Liver (tissue), 9 donors: Measurements from ENCODE around the gene HYCC2. TPM values are rescaled to one million over a fixed set of nuclear protein-coding genes. Genes with fewer than 3 reads are reported as not detected.

Source experiments
- DNase-seq: peaks from one replicate; pipeline ENCODE4 v3.0.0-alpha.2; 2017; ENCODE audit warnings: low spot score
- H3K27ac ChIP-seq, 2 donors: one replicate each; pipeline ENCODE4 v1.7.0; 2013; ENCODE audit warnings: inconsistent platforms in 2 of 2, low read length in 2 of 2, control low read depth in 1 of 2, low read depth in 1 of 2, mild to moderate bottlenecking in 1 of 2
- H3K27me3 ChIP-seq, 4 donors: one replicate each; pipeline versions ENCODE4 v1.6.1 to v1.7.0; 2013; ENCODE audit warnings: low read length in 3 of 4, inconsistent platforms in 1 of 4, mild to moderate bottlenecking in 1 of 4, moderate library complexity in 1 of 4; ENCODE audit not compliant: control insufficient read depth in 4 of 4, insufficient read depth in 4 of 4
- H3K36me3 ChIP-seq, 4 donors: one replicate each; pipeline versions ENCODE4 v1.6.1 to v1.7.0; 2013; ENCODE audit warnings: low read length in 3 of 4, mild to moderate bottlenecking in 3 of 4, low read depth in 1 of 4, moderate library complexity in 1 of 4; ENCODE audit not compliant: control insufficient read depth in 4 of 4, insufficient read depth in 3 of 4
- H3K4me1 ChIP-seq, 4 donors: one replicate each; pipeline versions ENCODE4 v1.6.1 to v1.7.0; 2013; ENCODE audit warnings: low read length in 3 of 4, mild to moderate bottlenecking in 3 of 4, moderate library complexity in 1 of 4; ENCODE audit not compliant: control insufficient read depth in 4 of 4, insufficient read depth in 4 of 4
- H3K4me3 ChIP-seq, 3 donors: one replicate each; pipeline versions ENCODE4 v1.6.1 to v1.7.0; 2013; ENCODE audit warnings: low read length in 3 of 3, control low read depth in 1 of 3, low read depth in 1 of 3, mild to moderate bottlenecking in 1 of 3
- H3K9ac ChIP-seq, 2 donors: one replicate each; pipeline ENCODE4 v1.7.0; 2013; ENCODE audit warnings: low read length in 2 of 2, mild to moderate bottlenecking in 2 of 2, moderate library complexity in 2 of 2, control low read depth in 1 of 2, low read depth in 1 of 2
- H3K9me3 ChIP-seq, 4 donors: one replicate each; pipeline versions ENCODE4 v1.6.1 to v1.7.0; 2013; ENCODE audit warnings: low read length in 3 of 4; ENCODE audit not compliant: control insufficient read depth in 4 of 4
- EGR1 ChIP-seq, 2 donors: IDR thresholded peaks; 2 replicates each; pipeline ENCODE4 v1.6.1; 2016 to 2018; ENCODE audit warnings: antibody characterized with exemption in 2 of 2, low read depth in 2 of 2
- FOXA1 ChIP-seq: IDR thresholded peaks from 2 replicates; pipeline ENCODE4 v1.6.1; 2016; ENCODE audit warnings: antibody characterized with exemption
- FOXA2 ChIP-seq: IDR thresholded peaks from 2 replicates; pipeline ENCODE4 v1.6.1; 2016; ENCODE audit warnings: antibody characterized with exemption
- GABPA ChIP-seq, 2 donors: IDR thresholded peaks in 1 of 2; conservative IDR thresholded peaks in 1 of 2; 2 replicates each; pipeline ENCODE4 v1.6.1; 2016; ENCODE audit warnings: antibody characterized with exemption in 2 of 2, mild to moderate bottlenecking in 1 of 2, moderate library complexity in 1 of 2
- HNF4A ChIP-seq, 2 donors: conservative IDR thresholded peaks; 2 replicates each; pipeline ENCODE4 v1.6.1; 2016; ENCODE audit warnings: antibody characterized with exemption in 2 of 2, mild to moderate bottlenecking in 2 of 2
- HNF4G ChIP-seq: IDR thresholded peaks from 2 replicates; pipeline ENCODE4 v1.6.1; 2016; ENCODE audit warnings: antibody characterized with exemption
- JUND ChIP-seq, 2 donors: IDR thresholded peaks; 2 replicates each; pipeline ENCODE4 v1.6.1; 2016; ENCODE audit warnings: antibody characterized with exemption in 2 of 2
- NR2F2 ChIP-seq: IDR thresholded peaks from 2 replicates; pipeline ENCODE4 v1.6.1; 2016; ENCODE audit warnings: antibody characterized with exemption
- RAD21 ChIP-seq, 2 donors: IDR thresholded peaks; 2 replicates each; pipeline ENCODE4 v1.6.1; 2016; ENCODE audit warnings: antibody characterized with exemption in 2 of 2, mild to moderate bottlenecking in 2 of 2
- RXRA ChIP-seq, 2 donors: IDR thresholded peaks; 2 replicates each; pipeline ENCODE4 v1.6.1; 2017 to 2018; ENCODE audit warnings: antibody characterized with exemption in 2 of 2, mild to moderate bottlenecking in 1 of 2
- SP1 ChIP-seq: IDR thresholded peaks from 2 replicates; pipeline ENCODE4 v1.6.1; 2018; ENCODE audit warnings: antibody characterized with exemption, mild to moderate bottlenecking
- TAF1 ChIP-seq: conservative IDR thresholded peaks from 2 replicates; pipeline ENCODE4 v1.6.1; 2016; ENCODE audit warnings: antibody characterized with exemption, mild to moderate bottlenecking
- YY1 ChIP-seq: IDR thresholded peaks from 2 replicates; pipeline ENCODE4 v1.6.1; 2016; ENCODE audit warnings: antibody characterized with exemption, mild to moderate bottlenecking
- WGBS: extraction: QIAGEN DNeasy Blood & Tissue Kit; methylation state at CpG from one replicate; pipeline ENCODE4 v1.1.7; 2013; 5-methylcytosine and 5-hydroxymethylcytosine counted together
- polyA plus RNA-seq, 2 donors: library from polyadenylated mRNA; stranded (reverse) in 1 of 2; unstranded in 1 of 2; fragments of 200-250 nt in 1 of 2; fragments of >200 nt in 1 of 2; fragmentation: Nextera tagmentation in 1 of 2; extraction: Ambion mirVana in 1 of 2; gene quantifications; one replicate each; pipeline versions ENCODE4 v1.2.1 to v1.2.3, GENCODE V29; 2013 to 2015
- total RNA-seq, 2 donors: library from RNA; depleted of rRNA; stranded (reverse); fragments of >200 nt; gene quantifications; one replicate each; pipeline ENCODE4 v1.2.3, GENCODE V29; 2014
- TF ChIP-seq, protein P1 (sequence below): IDR thresholded peaks from 2 replicates; pipeline ENCODE4 v1.6.1; 2016; ENCODE audit warnings: antibody characterized with exemption
- TF ChIP-seq, protein P2 (sequence below): IDR thresholded peaks from 2 replicates; pipeline ENCODE4 v1.6.1; 2016; ENCODE audit warnings: antibody characterized with exemption
- TF ChIP-seq, protein P3 (sequence below): fragments of 150-350 bp; IDR thresholded peaks from 2 replicates; pipeline ENCODE4 v1.5.1; 2017; ENCODE audit warnings: improper control_type of control experiment, low read depth, low read length; ENCODE audit not compliant: missing input control
- TF ChIP-seq, protein P4 (sequence below): IDR thresholded peaks from 2 replicates; pipeline ENCODE4 v1.6.1; 2016; ENCODE audit warnings: antibody characterized with exemption
- TF ChIP-seq, protein P5 (sequence below): IDR thresholded peaks from 2 replicates; pipeline ENCODE4 v1.6.1; 2016; ENCODE audit warnings: antibody characterized with exemption, mild to moderate bottlenecking
- donor health status: healthy.
- donor health status: healthy.
- donor health status: healthy.
- donor health status: healthy.
- donor health status: healthy.

Gene HYCC2
- total and polyA plus RNA-seq, 4 donors = 1.5 to 15.4 (median 5.8) TPM

DNA sequence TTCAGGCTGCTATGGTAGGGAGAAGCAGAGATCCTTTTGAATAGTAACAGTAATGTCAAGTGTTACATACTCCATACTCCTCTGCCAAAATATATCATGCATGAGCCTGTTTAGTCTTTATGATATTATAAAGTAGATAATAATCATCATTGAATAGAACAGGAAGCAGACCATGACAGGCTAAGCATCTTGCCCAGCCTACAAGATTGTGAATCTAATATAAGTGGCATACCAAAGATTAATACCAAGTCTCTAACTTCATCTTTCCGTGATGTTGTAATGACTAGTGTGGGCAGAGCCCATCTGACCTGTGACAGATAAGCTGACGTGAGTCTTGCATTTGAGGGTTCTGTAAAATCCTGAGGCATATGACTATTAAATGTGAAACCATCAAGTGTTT is 13.4 kb upstream of the HYCC2 start:
- WGBS = 86% methylated on average over 2 of the region's 2 CpGs
- H3K36me3 ChIP-seq = peaks cover 4 to 26% (median 9%) of the 10 kb centered on the region in 4 donors
- TF ChIP-seq HNF4A (conservative IDR thresholded peaks at IDR 0.05) (no peak), HNF4G (no peak), EGR1 (IDR thresholded peaks at IDR 0.05; ENCODE audit: low read depth in 2 of 2) (no peak), JUND (IDR thresholded peaks at IDR 0.05) (no peak)
- TF ChIP-seq, protein P1, sequence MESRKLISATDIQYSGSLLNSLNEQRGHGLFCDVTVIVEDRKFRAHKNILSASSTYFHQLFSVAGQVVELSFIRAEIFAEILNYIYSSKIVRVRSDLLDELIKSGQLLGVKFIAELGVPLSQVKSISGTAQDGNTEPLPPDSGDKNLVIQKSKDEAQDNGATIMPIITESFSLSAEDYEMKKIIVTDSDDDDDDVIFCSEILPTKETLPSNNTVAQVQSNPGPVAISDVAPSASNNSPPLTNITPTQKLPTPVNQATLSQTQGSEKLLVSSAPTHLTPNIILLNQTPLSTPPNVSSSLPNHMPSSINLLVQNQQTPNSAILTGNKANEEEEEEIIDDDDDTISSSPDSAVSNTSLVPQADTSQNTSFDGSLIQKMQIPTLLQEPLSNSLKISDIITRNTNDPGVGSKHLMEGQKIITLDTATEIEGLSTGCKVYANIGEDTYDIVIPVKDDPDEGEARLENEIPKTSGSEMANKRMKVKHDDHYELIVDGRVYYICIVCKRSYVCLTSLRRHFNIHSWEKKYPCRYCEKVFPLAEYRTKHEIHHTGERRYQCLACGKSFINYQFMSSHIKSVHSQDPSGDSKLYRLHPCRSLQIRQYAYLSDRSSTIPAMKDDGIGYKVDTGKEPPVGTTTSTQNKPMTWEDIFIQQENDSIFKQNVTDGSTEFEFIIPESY = no peak
- TF ChIP-seq, protein P2, sequence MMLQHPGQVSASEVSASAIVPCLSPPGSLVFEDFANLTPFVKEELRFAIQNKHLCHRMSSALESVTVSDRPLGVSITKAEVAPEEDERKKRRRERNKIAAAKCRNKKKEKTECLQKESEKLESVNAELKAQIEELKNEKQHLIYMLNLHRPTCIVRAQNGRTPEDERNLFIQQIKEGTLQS = no peak
- TF ChIP-seq, protein P3, sequence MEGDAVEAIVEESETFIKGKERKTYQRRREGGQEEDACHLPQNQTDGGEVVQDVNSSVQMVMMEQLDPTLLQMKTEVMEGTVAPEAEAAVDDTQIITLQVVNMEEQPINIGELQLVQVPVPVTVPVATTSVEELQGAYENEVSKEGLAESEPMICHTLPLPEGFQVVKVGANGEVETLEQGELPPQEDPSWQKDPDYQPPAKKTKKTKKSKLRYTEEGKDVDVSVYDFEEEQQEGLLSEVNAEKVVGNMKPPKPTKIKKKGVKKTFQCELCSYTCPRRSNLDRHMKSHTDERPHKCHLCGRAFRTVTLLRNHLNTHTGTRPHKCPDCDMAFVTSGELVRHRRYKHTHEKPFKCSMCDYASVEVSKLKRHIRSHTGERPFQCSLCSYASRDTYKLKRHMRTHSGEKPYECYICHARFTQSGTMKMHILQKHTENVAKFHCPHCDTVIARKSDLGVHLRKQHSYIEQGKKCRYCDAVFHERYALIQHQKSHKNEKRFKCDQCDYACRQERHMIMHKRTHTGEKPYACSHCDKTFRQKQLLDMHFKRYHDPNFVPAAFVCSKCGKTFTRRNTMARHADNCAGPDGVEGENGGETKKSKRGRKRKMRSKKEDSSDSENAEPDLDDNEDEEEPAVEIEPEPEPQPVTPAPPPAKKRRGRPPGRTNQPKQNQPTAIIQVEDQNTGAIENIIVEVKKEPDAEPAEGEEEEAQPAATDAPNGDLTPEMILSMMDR = no peak
- H3K4me1 ChIP-seq = peaks cover 0 to 2% (median 0%) of the 10 kb centered on the region in 4 donors
- no peaks in the 10 kb centered on the region for H3K27me3 ChIP-seq
- H3K27ac ChIP-seq = no peak overlapping the region
- no peak for DNase-seq
- no peak overlapping the region for H3K4me3 ChIP-seq
- H3K9me3 ChIP-seq = no peaks in the 10 kb centered on the region
- no peak overlapping the region for H3K9ac ChIP-seq

DNA sequence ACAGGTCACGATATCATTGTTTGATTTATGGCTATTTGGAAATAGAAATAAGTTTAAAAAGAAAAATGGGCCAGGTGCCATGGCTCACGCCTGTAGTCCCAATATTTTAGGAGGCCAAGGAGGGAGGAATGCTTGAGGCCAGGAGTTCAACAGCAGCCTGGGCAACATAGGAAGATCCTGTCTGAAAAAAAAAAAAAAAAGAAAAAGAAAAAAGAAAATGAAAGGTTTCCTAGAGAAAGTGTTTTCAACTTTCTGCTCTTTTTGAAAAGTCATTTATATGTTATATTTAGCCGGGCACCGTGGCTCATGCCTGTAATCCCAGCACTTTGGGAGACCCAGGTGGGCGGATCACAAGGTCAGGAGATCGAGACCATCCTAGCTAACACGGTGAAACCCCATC is 3.5 kb upstream of the HYCC2 start:
- no peaks in the 10 kb centered on the region for H3K9me3 ChIP-seq
- TF ChIP-seq GABPA (IDR thresholded peaks at IDR 0.05 in 1 of 2, conservative IDR thresholded peaks at IDR 0.05 in 1 of 2) = no peak
- TF ChIP-seq JUND (IDR thresholded peaks at IDR 0.05) = no peak
- no peak for TF ChIP-seq EGR1 (IDR thresholded peaks at IDR 0.05; ENCODE audit: low read depth in 2 of 2)
- TF ChIP-seq, protein P2 = no peak
- no peak for TF ChIP-seq FOXA1
- TF ChIP-seq HNF4A (conservative IDR thresholded peaks at IDR 0.05) = no peak
- no peak for TF ChIP-seq FOXA2
- no peak for TF ChIP-seq YY1
- TF ChIP-seq, protein P4, sequence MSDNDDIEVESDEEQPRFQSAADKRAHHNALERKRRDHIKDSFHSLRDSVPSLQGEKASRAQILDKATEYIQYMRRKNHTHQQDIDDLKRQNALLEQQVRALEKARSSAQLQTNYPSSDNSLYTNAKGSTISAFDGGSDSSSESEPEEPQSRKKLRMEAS = no peak
- TF ChIP-seq TAF1 = no peak
- TF ChIP-seq SP1 = no peak
- TF ChIP-seq, protein P5, sequence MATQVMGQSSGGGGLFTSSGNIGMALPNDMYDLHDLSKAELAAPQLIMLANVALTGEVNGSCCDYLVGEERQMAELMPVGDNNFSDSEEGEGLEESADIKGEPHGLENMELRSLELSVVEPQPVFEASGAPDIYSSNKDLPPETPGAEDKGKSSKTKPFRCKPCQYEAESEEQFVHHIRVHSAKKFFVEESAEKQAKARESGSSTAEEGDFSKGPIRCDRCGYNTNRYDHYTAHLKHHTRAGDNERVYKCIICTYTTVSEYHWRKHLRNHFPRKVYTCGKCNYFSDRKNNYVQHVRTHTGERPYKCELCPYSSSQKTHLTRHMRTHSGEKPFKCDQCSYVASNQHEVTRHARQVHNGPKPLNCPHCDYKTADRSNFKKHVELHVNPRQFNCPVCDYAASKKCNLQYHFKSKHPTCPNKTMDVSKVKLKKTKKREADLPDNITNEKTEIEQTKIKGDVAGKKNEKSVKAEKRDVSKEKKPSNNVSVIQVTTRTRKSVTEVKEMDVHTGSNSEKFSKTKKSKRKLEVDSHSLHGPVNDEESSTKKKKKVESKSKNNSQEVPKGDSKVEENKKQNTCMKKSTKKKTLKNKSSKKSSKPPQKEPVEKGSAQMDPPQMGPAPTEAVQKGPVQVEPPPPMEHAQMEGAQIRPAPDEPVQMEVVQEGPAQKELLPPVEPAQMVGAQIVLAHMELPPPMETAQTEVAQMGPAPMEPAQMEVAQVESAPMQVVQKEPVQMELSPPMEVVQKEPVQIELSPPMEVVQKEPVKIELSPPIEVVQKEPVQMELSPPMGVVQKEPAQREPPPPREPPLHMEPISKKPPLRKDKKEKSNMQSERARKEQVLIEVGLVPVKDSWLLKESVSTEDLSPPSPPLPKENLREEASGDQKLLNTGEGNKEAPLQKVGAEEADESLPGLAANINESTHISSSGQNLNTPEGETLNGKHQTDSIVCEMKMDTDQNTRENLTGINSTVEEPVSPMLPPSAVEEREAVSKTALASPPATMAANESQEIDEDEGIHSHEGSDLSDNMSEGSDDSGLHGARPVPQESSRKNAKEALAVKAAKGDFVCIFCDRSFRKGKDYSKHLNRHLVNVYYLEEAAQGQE = no peak
- no peak for TF ChIP-seq NR2F2
- TF ChIP-seq, protein P1 = no peak
- TF ChIP-seq RXRA (IDR thresholded peaks at IDR 0.05) = no peak
- no peak for TF ChIP-seq HNF4G
- TF ChIP-seq, protein P3 = no peak
- TF ChIP-seq RAD21 (IDR thresholded peaks at IDR 0.05) = no peak
- no peak overlapping the region for H3K9ac ChIP-seq
- H3K27ac ChIP-seq = no peak overlapping the region
- DNase-seq = no peak
- H3K4me1 ChIP-seq = peaks cover 7 to 25% (median 19%) of the 10 kb centered on the region in 4 donors
- no peaks in the 10 kb centered on the region for H3K27me3 ChIP-seq
- 91% methylated on average over 7 of the region's 7 CpGs for WGBS
- H3K4me3 ChIP-seq = no peak overlapping the region
- H3K36me3 ChIP-seq = peaks cover 0 to 7% (median 4%) of the 10 kb centered on the region in 4 donors
